Keratinocyte (primary cell): ENCODE data around the gene MAP7D1. TPM values are rescaled to one million over a fixed set of nuclear protein-coding genes. Genes with fewer than 3 reads are reported as not detected.
A peak's percentile ranks its signal among the peaks of the same experiment; 100 is the strongest.
"Not testable (repeated sequence)": the region's sequence is repeated elsewhere in the genome, so short reads cannot be mapped to it uniquely, and the experiment has no call there.

Experiments
- DNase-seq: peaks from one replicate; pipeline ENCODE4 v3.0.0-alpha.2; 2011; ENCODE audit warnings: low read depth, missing footprints, low spot score
- FAIRE-seq: peaks from 2 replicates; lab custom pipeline; 2011; peaks lifted over from hg19 to GRCh38; lab: Jason Lieb, UNC
- H2AFZ ChIP-seq: 2 replicates; pipeline ENCODE4 v1.6.0; 2012; ENCODE audit warnings: low read length, control low read depth, inconsistent platforms; ENCODE audit not compliant: control insufficient read depth
- H3K27ac ChIP-seq: 2 replicates; pipeline ENCODE4 v1.5.1; 2011; ENCODE audit warnings: low read length; ENCODE audit not compliant: control insufficient read depth, insufficient read depth
- H3K27me3 ChIP-seq: 3 replicates; pipeline ENCODE4 v1.6.0; 2011; ENCODE audit warnings: low read length; ENCODE audit not compliant: control insufficient read depth, insufficient read depth; ENCODE audit errors: extremely low read depth
- H3K36me3 ChIP-seq, 2 experiments: 2 replicates in 1 of 2; 3 replicates in 1 of 2; pipeline ENCODE4 v1.5.1; 2011; ENCODE audit warnings: low read length in 2 of 2, mild to moderate bottlenecking in 1 of 2; ENCODE audit not compliant: control insufficient read depth in 2 of 2, insufficient read depth in 2 of 2; ENCODE audit errors: extremely low read depth in 1 of 2
- H3K4me1 ChIP-seq: 3 replicates; pipeline ENCODE4 v1.5.1; 2011; ENCODE audit warnings: low read length; ENCODE audit not compliant: control insufficient read depth, insufficient read depth; ENCODE audit errors: extremely low read depth
- H3K4me2 ChIP-seq: 3 replicates; pipeline ENCODE4 v1.6.0; 2011; ENCODE audit warnings: low read depth, low read length; ENCODE audit not compliant: control insufficient read depth, insufficient read depth; ENCODE audit errors: extremely low read depth
- H3K4me3 ChIP-seq, 3 experiments: fragments of 200-600 bp in 1 of 3; sonication (generic) in 1 of 3; 2 replicates in 2 of 3; 3 replicates in 1 of 3; pipeline ENCODE4 v1.5.1; 2011 to 2016; ENCODE audit warnings: low read length in 3 of 3, mild to moderate bottlenecking in 3 of 3, control low read depth in 2 of 3, inconsistent platforms in 1 of 3, low read depth in 1 of 3, mixed read lengths in 1 of 3, mixed run types in 1 of 3, moderate library complexity in 1 of 3; ENCODE audit not compliant: control insufficient read depth in 2 of 3, insufficient read depth in 2 of 3; ENCODE audit errors: extremely low read depth in 1 of 3
- H3K79me2 ChIP-seq: 2 replicates; pipeline ENCODE4 v1.6.0; 2012; ENCODE audit warnings: low read length; ENCODE audit not compliant: control insufficient read depth, insufficient read depth
- H3K9ac ChIP-seq: 3 replicates; pipeline ENCODE4 v1.6.0; 2011; ENCODE audit warnings: low read length; ENCODE audit not compliant: control insufficient read depth, insufficient read depth; ENCODE audit errors: extremely low read depth
- H3K9me1 ChIP-seq: 3 replicates; pipeline ENCODE4 v1.6.0; 2011; ENCODE audit warnings: low read length; ENCODE audit not compliant: control insufficient read depth, insufficient read depth; ENCODE audit errors: extremely low read depth
- H3K9me3 ChIP-seq: 2 replicates; pipeline ENCODE4 v1.5.1; 2012; ENCODE audit warnings: low read depth, low read length; ENCODE audit not compliant: control insufficient read depth
- H4K20me1 ChIP-seq: 3 replicates; pipeline ENCODE4 v1.6.0; 2011; ENCODE audit warnings: low read length; ENCODE audit not compliant: control insufficient read depth, insufficient read depth; ENCODE audit errors: extremely low read depth
- EZH2 ChIP-seq: IDR thresholded peaks from one replicate; pipeline ENCODE4 v1.6.1; 2012; ENCODE audit warnings: inconsistent platforms, mild to moderate bottlenecking, low read length, moderate library complexity
- dilution Hi-C: fragments of 300-500 bp; cut with MboI; formaldehyde crosslinking; loops from one replicate; pipeline ENCODE4 v1.7.0; 2020; ENCODE audit warnings: low sequenced_read_pairs; ENCODE audit not compliant: extremely low pct_ligation_motif_present
- polyA plus RNA-seq, 5 experiments: library from polyadenylated mRNA; depleted of rRNA in 3 of 5; stranded (reverse) in 3 of 5; stranded (forward) in 1 of 5; unstranded in 1 of 5; fragments of >200 nt; gene quantifications; 1 replicate in 1 of 5; 2 replicates in 3 of 5; 3 replicates in 1 of 5; pipeline versions ENCODE4 v1.2.1 to v1.2.3, GENCODE V29; 2011 to 2012; ENCODE audit warnings: missing spikeins in 2 of 5, low read depth in 1 of 5, low replicate concordance in 1 of 5
- TF ChIP-seq, protein P1 (sequence below), 3 experiments: IDR thresholded peaks in 1 of 3; conservative IDR thresholded peaks in 1 of 3; optimal IDR thresholded peaks in 1 of 3; 2 replicates in 2 of 3; 3 replicates in 1 of 3; pipeline versions ENCODE3 to v1.5.1; 2011; ENCODE audit warnings: low read length in 3 of 3, mild to moderate bottlenecking in 3 of 3, moderate library complexity in 2 of 3, control low read depth in 1 of 3, inconsistent platforms in 1 of 3; ENCODE audit not compliant: insufficient read depth in 2 of 3; ENCODE audit errors: extremely low read depth in 1 of 3

The MAP7D1 gene
- polyA plus RNA-seq, 1 donor (not counting 4 experiments of a cell fraction or from before 2014, with no cell fraction given): 75.0 TPM

DNA sequence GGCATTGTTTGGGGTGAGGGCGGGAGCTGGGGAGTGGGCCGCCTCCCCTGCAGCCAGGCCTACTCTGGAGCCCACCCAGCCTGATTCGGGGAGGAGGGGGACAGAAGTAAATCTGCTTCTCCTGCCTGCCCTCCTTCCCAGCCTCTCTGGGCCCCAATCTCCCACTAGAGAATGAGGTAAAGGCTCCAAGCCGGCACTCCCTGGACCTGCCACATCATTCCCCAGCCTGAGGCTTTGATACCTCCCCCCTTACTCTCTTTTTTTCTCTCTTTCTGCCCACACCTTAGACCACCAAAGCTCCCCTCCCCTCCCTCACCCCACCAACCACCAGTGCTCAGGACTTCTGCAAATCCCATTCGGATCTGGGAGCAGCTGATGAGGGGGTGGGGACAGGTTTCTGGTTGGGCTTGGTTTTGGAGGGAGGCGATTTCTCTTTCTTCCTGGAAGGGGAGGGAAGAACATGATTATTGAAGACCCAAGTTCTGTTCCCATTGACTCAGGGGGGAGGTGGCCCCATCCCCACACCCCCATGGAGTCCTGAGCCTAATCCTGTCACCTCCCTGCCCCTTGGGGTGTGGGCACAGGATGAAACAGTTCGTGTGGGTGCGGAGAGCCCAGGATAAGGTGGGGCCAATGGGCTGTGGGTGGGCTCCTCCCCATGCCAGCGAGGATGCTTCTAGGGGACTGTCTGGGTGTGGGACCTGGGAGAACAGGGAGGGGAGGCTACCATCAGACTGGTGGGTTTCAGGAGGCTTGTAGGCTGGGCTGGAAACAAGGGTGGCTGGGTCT is 1.3 kb downstream of the MAP7D1 start:
- H3K4me1 ChIP-seq: peaks cover 48% of the 10 kb centered on the region
- H3K79me2 ChIP-seq: peaks cover 67% of the 10 kb centered on the region
- FAIRE-seq: no peak
- H3K4me3 ChIP-seq: peak overlapping the region; percentile 80 to 93 (median 86)
- peak overlapping the region; percentile 96 for H3K27ac ChIP-seq
- H3K9me1 ChIP-seq: no peaks in the 10 kb centered on the region
- TF ChIP-seq, protein P1, sequence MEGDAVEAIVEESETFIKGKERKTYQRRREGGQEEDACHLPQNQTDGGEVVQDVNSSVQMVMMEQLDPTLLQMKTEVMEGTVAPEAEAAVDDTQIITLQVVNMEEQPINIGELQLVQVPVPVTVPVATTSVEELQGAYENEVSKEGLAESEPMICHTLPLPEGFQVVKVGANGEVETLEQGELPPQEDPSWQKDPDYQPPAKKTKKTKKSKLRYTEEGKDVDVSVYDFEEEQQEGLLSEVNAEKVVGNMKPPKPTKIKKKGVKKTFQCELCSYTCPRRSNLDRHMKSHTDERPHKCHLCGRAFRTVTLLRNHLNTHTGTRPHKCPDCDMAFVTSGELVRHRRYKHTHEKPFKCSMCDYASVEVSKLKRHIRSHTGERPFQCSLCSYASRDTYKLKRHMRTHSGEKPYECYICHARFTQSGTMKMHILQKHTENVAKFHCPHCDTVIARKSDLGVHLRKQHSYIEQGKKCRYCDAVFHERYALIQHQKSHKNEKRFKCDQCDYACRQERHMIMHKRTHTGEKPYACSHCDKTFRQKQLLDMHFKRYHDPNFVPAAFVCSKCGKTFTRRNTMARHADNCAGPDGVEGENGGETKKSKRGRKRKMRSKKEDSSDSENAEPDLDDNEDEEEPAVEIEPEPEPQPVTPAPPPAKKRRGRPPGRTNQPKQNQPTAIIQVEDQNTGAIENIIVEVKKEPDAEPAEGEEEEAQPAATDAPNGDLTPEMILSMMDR (optimal IDR thresholded peaks at IDR 0.05 in 1 of 3, IDR thresholded peaks at IDR 0.05 in 1 of 3, conservative IDR thresholded peaks at IDR 0.05 in 1 of 3; ENCODE audit: extremely low read depth in 1 of 3, insufficient read depth in 2 of 3, low read length in 3 of 3): no peak
- TF ChIP-seq EZH2: no peak
- DNase-seq: no peak
- H2AFZ ChIP-seq: no peak overlapping the region
- H3K4me2 ChIP-seq: peak overlapping the region; percentile 94
- H3K9ac ChIP-seq: peak overlapping the region; percentile 96
- H3K27me3 ChIP-seq: no peaks in the 10 kb centered on the region
- H3K9me3 ChIP-seq: no peaks in the 10 kb centered on the region
- H3K36me3 ChIP-seq: peaks cover 4 to 35% of the 10 kb centered on the region in 2 experiments
- dilution Hi-C loops: no loop called here
- peaks cover 8% of the 10 kb centered on the region for H4K20me1 ChIP-seq

DNA sequence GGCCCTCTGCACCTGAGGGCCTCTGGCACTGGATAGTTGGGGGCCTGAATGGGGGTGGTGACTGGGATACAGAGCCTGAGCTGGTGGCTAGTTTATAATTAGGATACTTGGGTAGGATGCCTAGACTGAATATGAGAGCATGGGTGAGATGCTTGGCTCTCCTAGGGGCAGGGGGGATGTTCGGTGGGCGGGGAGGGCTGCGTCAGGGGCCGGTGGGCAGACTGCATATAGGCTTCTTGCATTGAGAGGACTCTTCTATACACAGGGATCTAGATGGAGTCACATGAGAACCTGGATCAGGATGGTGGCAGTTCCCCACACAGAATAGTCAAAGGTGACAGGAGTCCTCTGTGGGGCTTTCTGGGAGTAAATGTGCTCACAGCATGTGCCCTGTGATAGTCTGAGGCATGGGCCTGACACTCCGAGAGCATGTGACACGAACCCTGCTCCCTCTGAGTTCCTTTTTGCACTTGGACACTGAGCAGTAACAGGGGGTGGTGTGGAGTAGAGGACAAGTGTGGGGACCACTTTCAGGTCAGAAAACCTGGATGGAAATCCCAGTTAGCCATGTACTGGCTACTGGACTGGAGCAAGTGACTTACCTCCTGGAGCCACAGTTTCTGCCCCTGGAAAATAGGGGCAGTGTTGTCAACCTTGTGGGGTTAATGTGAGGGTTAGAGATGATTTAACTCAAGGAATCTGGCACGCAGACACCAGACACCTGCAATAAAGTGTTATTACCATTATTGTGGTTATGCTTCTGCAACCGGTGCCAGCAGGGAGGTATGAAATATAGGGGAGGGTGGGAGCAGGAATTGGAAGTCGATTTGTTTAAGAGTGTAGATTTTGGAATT is 2.2 kb downstream of the MAP7D1 start:
- H3K36me3 ChIP-seq: peaks cover 6 to 38% of the 10 kb centered on the region in 2 experiments
- no peaks in the 10 kb centered on the region for H3K9me3 ChIP-seq
- H4K20me1 ChIP-seq: peaks cover 8% of the 10 kb centered on the region
- no peak for DNase-seq
- H2AFZ ChIP-seq: no peak overlapping the region
- H3K4me2 ChIP-seq: peak overlapping the region; percentile 94
- H3K9ac ChIP-seq: peak overlapping the region; percentile 96
- H3K27ac ChIP-seq: peak overlapping the region; percentile 96
- TF ChIP-seq, protein P1 (optimal IDR thresholded peaks at IDR 0.05 in 1 of 3, IDR thresholded peaks at IDR 0.05 in 1 of 3, conservative IDR thresholded peaks at IDR 0.05 in 1 of 3; ENCODE audit: extremely low read depth in 1 of 3, insufficient read depth in 2 of 3, low read length in 3 of 3): no peak
- no peak for TF ChIP-seq EZH2
- H3K27me3 ChIP-seq: no peaks in the 10 kb centered on the region
- peaks cover 57% of the 10 kb centered on the region for H3K4me1 ChIP-seq
- no peaks in the 10 kb centered on the region for H3K9me1 ChIP-seq
- peak overlapping the region; percentile 80 to 93 (median 86) for H3K4me3 ChIP-seq
- FAIRE-seq: no peak
- H3K79me2 ChIP-seq: peaks cover 76% of the 10 kb centered on the region
- dilution Hi-C loops: no loop called here

DNA sequence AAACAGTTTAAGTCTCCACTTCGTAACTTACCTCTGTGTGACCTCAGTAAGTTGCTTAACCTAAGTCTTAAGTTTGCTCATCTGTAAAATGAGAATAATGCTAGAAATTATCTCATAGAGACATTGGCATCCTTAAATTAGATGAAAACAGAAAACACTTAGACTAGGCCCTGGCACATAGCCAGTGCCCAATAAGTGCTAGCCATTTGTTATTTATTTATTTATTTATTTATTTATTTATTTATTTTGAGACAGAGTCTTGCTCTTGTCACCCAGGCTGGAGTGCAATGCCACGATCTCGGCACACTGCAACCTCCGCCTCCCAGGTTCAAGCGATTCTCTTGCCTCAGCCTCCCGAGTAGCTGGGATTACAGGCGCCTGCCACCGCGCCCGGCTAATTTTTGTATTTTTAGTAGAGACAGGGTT is 2.9 kb downstream of the MAP7D1 start:
- H2AFZ ChIP-seq, H3K9me3 ChIP-seq, H3K27me3 ChIP-seq, H3K27ac ChIP-seq, dilution Hi-C loops, FAIRE-seq, H4K20me1 ChIP-seq, H3K9me1 ChIP-seq, DNase-seq: not testable (repeated sequence)
- Histone ChIP-seq H3K4me1 (peaks cover 63% of the 10 kb centered on the region), H3K4me2 (peak overlapping the region; percentile 95), H3K9ac (peak overlapping the region; percentile 96), H3K36me3 (peaks cover 6 to 40% of the 10 kb centered on the region in 2 experiments), H3K79me2 (peaks cover 82% of the 10 kb centered on the region), H3K4me3 (peak overlapping the region in 2 of 3 experiments; percentile 80 to 93)
